ENCODE data around the gene CNNM2.

Gene CNNM2

GRCh38 chr10:102919246-102919959 lies 1.3 kb downstream of the CNNM2 start (continued):
- no peak for TF ChIP-seq ZNF513 (tag by site-specific recombination; IDR thresholded peaks at IDR 0.05)
- no peak for TF ChIP-seq EGR2 (tag by site-specific recombination; IDR thresholded peaks at IDR 0.05; ENCODE audit: low read depth)
- TF ChIP-seq ZNF664 (tag by site-specific recombination; IDR thresholded peaks at IDR 0.05): no peak
- TF ChIP-seq ZFP37 (tag by site-specific recombination; IDR thresholded peaks at IDR 0.05): no peak
- TF ChIP-seq ZNF548 (tag by site-specific recombination; IDR thresholded peaks at IDR 0.05): 0 out of 2 replicates have a peak, but pooled peaks have one; percentile 14
- no peak for TF ChIP-seq ZIC2 (tag by site-specific recombination; IDR thresholded peaks at IDR 0.05)

GRCh38 chr10:102919992-102920739 lies 2.1 kb downstream of the CNNM2 start:
- Histone ChIP-seq H3K36me3 (ENCODE audit: control insufficient read depth in 2 of 2, insufficient read depth in 1 of 2, low read length in 2 of 2) (no peaks in the 10 kb centered on the region), H3K4me3 (ENCODE audit: low read depth, low read length) (peak overlapping the region; percentile 98), H3K4me1 (ENCODE audit: control insufficient read depth, insufficient read depth, low read length) (peaks cover 6% of the 10 kb centered on the region; the same call in 1 of the 2 replicates), H3K9me3 (ENCODE audit: control insufficient read depth, insufficient read depth, low read depth, low read length) (no peaks in the 10 kb centered on the region), H3K27ac (ENCODE audit: extremely low read depth, low read depth, low read length) (no peak overlapping the region)
- ChIA-PET POLR2A (no interaction called here), CTCF (interaction anchor here (0.9 to 4.1 kb wide), 4 partner anchors 30 to 324 kb away, joined by 3 to 57 read pairs (median 7); no protein-coding TSS in a partner anchor)
- TF ChIP-seq ZNF791 (tag by site-specific recombination; IDR thresholded peaks at IDR 0.05): no peak
- peak; percentile 29; the same call in 1 of the 2 replicates for TF ChIP-seq KLF8 (tag by site-specific recombination; IDR thresholded peaks at IDR 0.05)
- TF ChIP-seq ZNF558 (tag by site-specific recombination; IDR thresholded peaks at IDR 0.05): no peak
- 0 out of 2 replicates have a peak, but pooled peaks have one; percentile 15 for TF ChIP-seq KLF16 (tag by site-specific recombination; IDR thresholded peaks at IDR 0.05)
- TF ChIP-seq ZNF664 (tag by site-specific recombination; IDR thresholded peaks at IDR 0.05): no peak
- TF ChIP-seq ZNF335 (tag by site-specific recombination; conservative IDR thresholded peaks at IDR 0.05): peak; percentile 83
- 0 out of 2 replicates have a peak, but pooled peaks have one; percentile 28 for TF ChIP-seq PATZ1 (tag by site-specific recombination; IDR thresholded peaks at IDR 0.05)
- TF ChIP-seq ZNF621 (tag by site-specific recombination; IDR thresholded peaks at IDR 0.05): no peak
- 0 out of 2 replicates have a peak, but pooled peaks have one; percentile 3 for TF ChIP-seq IKZF3 (tag by site-specific recombination; IDR thresholded peaks at IDR 0.05)
- 0 out of 2 replicates have a peak, but pooled peaks have one; percentile 30 for TF ChIP-seq ZNF580 (tag by site-specific recombination; IDR thresholded peaks at IDR 0.05)
- no peak for TF ChIP-seq PRDM2 (tag by site-specific recombination; IDR thresholded peaks at IDR 0.05; ENCODE audit: borderline replicate concordance)
- no peak for TF ChIP-seq KLF9 (tag by site-specific recombination; IDR thresholded peaks at IDR 0.05; ENCODE audit: low read depth)
- TF ChIP-seq ZNF10 (tag by site-specific recombination; IDR thresholded peaks at IDR 0.05): peak; percentile 52; the same call in 1 of the 2 replicates
- no peak for TF ChIP-seq ZNF488 (tag by site-specific recombination; IDR thresholded peaks at IDR 0.05)
- peak; percentile 38; the same call in 1 of the 2 replicates for TF ChIP-seq ZEB2 (tag by site-specific recombination; IDR thresholded peaks at IDR 0.05)
- TF ChIP-seq GFI1B (tag by site-specific recombination; IDR thresholded peaks at IDR 0.05): no peak

All from HEK293 (cell line).